GM21381 (cell line): ENCODE results near the gene MORC2.

ENCODE experiments used
- ATAC-seq: cut with Tn5 transposase; IDR thresholded peaks from one replicate; pipeline ENCODE4 v1.9.1; 2021; ENCODE audit warnings: mild to moderate bottlenecking, moderate library complexity; ENCODE audit not compliant: unreplicated experiment

MORC2 gene

GRCh38 chr22:30889996-30890480, 78.5 kb downstream of the MORC2 start:
- ATAC-seq: no peak

DNA sequence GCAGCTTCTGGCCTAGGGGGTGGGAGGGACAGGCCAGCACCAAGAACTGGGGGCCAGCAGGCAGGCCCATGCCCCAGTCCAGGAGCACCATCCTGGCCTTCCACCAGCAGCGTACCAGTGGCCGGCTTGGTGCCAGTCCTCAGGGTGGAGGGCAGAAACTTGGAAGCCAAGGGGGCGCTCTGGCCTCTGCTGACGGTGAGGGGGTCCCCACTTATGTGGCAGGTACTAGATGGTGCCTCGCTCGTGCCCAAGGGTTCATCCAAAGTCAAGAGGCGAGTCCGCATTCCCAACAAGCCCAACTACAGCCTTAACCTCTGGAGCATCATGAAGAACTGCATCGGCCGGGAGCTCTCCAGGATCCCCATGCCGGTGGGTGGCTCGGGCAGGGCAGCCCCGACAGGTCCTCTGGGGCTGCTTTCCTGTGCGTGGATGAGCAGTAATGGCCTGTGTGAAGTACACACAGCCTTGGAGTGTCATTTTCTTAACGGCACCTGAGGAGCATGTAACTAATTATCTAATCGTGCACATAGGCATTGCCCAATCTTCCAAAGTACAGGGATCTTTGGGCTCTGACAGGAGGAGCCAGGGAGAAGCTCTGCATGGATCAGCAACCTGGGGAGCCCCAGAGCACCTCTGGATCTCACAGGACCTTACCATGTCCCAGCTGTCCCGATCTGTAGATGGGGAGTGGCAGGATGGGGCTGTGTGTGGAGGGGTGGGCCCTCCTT, 79.1 kb downstream of the MORC2 start:
- ATAC-seq: no peak

DNA sequence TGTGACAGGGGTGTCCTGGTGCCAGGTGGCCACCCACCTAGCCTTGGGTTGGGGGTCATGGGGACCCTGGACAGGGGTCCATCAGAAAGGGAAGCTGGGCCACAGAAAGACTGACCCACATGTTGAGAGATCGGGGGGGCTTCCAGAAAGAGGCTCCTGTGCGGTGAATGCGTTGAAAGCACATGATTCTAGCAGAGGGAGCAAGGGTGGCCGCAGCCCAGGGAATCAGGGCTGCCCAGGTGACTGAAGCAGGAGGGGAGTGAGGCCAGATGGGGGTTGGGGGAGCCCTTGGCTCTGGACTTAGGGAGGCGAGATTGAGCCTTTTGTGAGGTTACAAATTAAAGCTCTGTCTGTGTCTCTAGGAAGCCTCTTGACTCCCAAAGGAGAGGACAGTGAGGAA, 80.7 kb downstream of the MORC2 start:
- no peak for ATAC-seq

- ATAC-seq: no peak
These were observed 81.1 kb downstream of the MORC2 start for GRCh38 chr22:30887453-30887852.

DNA sequence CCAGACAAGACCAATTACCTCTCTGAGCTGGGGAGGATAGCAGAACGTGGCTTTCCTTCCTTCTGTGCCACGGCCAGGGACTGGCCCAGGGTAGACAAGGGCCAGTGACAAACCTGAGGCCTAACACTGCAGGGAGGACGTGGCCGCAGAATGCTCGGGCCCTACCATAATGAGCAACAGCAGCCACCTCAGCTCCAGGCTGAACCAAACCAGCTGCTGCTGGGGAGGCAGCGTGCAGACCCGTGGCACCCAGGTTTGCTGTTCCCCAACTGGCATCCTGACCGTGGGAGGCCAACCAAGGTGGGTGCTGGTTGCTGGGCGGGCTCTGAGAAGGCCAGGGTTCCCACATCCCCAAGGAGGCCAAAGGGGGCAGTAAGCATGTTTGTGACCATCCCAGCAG, 83.0 kb downstream of the MORC2 start:
- ATAC-seq: no peak

- no peak for ATAC-seq
These were observed 83.6 kb downstream of the MORC2 start for GRCh38 chr22:30885001-30885366.

GRCh38 chr22:30884211-30885000, 84.2 kb downstream of the MORC2 start:
- no peak for ATAC-seq

GRCh38 chr22:30883586-30884145, 84.9 kb downstream of the MORC2 start:
- no peak for ATAC-seq

DNA sequence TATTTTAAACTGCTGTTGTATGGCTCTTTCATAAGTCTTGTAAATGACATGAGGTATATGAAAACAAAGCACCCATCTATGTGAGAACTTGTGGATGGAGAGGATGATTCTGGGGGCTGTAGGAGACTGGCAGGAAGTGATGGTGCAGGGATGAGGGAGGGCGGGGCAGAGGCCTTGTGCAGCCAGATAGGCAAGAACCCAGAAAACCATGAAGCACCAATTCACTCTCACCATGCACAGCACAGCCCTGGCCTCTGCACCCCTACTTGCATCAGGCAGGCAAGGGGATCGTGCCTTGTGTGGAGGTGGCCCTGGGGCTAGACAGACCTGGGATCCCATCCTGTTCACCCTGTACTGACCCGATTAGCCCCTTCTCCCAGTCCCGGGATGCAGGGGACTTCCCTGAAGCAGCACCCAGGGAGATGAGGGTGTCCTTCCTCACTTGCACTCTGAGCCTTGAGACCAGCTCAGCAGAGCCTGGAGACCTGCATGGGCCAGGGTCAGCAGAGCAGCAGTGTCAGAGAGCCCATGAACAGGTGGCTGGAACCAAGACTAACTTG, 85.5 kb downstream of the MORC2 start:
- ATAC-seq: no peak

GRCh38 chr22:30882184-30882717, 86.3 kb downstream of the MORC2 start:
- no peak for ATAC-seq

DNA sequence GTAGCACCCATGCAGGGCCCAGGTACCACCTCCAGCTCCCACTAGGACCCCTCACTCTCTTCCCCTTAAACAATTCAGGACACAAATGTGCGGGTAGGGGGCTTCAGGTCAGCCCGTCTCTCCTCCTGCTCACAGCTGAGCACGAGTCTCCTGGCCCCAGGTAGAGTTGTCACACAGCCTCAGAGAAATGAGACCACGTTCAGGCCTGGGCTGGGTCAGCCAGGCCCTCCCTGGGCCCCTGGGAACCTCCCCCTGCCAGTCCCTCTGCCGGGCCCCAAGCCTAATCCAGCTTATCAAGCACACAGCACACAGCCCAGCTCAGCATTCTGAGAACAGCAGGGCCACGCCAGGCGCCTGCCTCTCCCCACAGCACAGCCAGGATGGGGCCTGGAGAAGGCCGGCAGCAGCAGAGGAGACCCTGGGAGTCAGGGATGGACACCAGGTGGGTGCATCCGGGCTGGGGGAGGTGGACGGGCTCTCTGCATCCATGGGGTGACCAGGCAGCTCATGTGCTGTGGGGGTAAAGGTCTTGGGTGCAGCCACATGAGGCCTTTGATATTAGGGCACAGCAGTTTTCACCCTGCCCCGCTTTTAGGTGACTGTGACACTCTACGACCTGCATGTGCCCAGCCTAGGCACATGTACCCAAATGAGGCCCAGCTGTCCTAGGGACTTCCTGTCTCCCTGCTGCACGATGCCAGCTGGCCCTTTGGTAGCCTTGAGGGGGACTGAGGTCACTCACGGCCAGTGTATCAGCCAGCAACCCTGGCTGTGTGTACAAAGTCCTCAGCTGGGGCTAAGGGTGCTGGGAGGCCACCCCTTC, 87.0 kb downstream of the MORC2 start:
- no peak for ATAC-seq

- no peak for ATAC-seq
These were observed 87.7 kb downstream of the MORC2 start for GRCh38 chr22:30880847-30881246.

DNA sequence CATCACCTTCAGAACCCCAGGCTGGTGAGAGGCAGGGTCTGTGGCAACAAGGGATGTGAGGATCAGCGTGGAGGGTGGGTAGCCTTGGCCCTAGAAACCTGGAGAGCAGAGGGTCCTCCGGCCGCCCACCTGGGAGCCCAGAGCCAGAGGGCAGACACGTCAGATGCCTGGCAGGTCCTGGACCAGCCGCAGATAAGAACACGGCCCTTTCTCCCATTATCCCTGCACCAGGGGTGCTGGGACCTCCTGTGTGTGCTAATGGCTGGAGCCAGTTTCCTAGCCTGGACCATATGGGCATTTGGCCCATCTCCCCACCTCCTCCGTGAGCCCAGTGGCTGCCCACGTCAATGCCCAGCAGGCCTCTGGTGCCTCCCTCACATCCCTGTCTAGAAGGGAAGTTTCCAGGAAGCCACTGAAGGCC, 88.4 kb downstream of the MORC2 start:
- ATAC-seq: no peak

DNA sequence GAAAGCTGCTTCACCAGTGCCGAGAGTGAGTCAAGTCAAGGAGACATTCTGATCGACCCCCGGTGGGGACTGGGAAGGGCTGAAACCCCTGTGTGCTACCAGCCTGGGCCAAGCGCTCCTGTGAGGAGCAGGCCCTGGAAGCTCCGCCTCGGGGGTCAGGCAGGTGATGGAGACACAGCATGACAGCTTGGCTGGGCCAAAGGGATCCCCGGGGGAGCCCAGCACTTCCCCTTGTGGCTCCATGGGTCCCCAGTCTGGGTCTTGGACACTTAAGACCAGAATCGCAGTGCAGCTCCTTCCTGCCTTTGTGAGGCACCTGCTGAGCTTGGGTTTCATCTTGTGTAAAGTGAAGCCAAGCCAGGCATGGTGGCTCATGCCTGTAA, 89.2 kb downstream of the MORC2 start:
- no peak for ATAC-seq

DNA sequence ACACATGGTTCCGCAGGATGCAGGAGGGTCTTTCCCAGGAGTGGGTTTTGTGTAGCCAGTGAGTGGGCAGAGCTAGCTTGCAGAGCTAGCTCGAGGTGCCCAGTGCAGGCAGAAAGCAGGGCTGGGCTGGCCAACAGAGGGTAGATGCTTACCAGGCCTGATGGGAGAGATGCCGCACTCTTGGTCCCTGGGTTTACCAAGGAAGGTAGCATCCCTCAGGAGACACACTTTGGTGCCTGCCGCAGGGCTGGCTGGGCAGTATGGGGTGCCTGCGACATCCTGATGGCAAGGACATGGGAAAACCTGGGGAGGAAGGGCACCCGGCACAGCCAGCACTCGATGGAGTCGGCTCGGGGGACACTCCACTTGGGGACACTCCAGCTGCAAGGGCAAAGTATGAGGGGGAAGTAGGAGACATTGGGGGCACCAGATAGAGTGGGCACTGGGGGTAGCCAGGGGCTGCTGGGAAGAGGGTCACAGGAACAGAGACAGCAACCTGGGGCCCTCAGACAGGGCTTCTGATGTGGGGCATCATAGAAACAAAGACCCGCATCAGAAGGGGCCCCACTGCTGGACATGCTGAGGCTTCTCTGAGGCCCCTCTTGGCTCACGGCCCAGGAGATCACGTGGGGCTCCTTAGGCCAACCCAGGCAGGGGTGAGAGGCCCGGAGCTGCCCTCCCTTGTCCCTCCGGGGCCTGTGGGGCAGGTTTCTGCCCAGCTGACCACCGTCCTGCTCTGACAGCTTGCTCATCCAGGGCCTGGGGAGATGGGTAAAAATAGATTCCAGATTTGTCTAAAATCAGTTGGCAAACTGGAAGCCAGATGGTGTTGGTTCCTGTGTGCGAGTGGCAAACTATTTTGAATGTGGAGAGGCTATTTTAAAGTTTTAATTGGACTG, 89.8 kb downstream of the MORC2 start:
- ATAC-seq: no peak

DNA sequence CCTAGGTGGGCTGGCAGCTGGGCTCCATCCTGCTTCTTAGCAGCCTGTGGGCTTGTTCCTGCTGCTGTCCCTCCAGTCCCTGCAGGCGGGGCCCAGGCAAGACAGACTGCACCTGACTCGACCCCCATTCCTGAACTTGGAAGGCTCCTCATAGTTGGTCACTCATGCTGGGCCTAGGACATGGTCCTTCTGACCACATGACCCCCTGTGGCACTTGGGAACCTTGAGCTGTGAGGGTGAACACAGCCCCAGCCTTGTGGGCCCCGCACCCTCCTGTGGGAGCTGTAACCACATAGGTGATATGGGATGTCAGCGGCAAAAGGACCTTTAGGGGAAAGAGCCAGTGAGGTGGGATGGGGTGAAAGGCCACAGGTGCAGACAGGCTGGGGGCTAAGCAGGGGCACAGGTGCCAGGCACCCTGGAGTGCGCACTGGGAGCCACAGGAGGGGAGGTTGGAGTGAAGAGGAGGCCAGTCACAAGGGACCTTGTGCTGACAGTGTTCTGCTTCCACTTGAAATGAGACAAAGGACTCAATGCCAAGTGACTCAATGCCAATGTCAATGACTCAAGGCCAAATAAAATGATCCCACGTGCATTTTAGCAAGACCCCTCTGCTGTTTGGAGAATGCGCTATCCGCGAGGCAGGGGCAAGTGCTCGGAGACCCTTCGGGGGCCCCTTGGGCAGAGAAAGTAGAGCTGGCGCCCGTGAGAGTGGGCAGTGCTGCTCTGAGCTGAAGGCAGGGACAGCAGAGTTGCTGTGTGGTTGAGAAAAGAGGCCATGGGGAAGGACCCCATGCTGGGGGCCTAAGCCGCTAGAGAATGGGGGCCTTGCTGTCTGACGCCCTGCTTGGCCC, 90.7 kb downstream of the MORC2 start:
- ATAC-seq: no peak

- ATAC-seq: no peak
These were observed 91.5 kb downstream of the MORC2 start for GRCh38 chr22:30876915-30877553.

DNA sequence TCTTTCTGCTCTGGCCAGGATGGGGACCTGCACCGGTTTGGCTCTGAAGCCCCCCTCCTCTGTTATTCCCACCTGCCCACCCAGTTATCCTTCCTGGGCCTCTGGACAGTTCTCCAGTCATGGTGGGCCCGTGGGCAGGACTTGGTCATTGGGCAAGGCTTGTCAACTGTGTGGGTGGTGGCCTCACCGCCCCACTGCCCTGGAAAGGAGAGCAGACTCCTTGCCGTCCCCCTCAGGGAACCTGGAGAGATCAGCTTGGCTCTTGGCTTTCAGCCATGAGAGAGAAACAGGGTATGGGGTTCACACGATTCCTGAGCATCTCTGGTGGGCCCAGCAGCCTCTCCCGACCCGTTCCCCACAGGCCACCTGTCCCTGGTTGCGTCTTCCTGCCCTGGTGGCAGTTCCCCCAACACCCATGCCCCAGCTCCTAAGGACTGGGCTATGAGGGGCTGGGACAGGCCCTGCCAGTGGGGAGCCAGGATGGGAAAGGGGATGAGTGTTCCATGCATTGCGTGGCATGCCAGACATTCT, 92.3 kb downstream of the MORC2 start:
- no peak for ATAC-seq
